GM20000 (cell line): ENCODE measurements around the gene ERVW-1.

Source experiments
- DNase-seq: peaks from one replicate; pipeline ENCODE4 v3.0.0; 2012; ENCODE audit warnings: low spot score
- TF ChIP-seq, protein P1 (sequence below): IDR thresholded peaks from 2 replicates; pipeline ENCODE4 v1.5.1; 2012; ENCODE audit warnings: mild to moderate bottlenecking, control low read depth; ENCODE audit errors: extremely low read depth, missing control alignments

ERVW-1 gene

DNA sequence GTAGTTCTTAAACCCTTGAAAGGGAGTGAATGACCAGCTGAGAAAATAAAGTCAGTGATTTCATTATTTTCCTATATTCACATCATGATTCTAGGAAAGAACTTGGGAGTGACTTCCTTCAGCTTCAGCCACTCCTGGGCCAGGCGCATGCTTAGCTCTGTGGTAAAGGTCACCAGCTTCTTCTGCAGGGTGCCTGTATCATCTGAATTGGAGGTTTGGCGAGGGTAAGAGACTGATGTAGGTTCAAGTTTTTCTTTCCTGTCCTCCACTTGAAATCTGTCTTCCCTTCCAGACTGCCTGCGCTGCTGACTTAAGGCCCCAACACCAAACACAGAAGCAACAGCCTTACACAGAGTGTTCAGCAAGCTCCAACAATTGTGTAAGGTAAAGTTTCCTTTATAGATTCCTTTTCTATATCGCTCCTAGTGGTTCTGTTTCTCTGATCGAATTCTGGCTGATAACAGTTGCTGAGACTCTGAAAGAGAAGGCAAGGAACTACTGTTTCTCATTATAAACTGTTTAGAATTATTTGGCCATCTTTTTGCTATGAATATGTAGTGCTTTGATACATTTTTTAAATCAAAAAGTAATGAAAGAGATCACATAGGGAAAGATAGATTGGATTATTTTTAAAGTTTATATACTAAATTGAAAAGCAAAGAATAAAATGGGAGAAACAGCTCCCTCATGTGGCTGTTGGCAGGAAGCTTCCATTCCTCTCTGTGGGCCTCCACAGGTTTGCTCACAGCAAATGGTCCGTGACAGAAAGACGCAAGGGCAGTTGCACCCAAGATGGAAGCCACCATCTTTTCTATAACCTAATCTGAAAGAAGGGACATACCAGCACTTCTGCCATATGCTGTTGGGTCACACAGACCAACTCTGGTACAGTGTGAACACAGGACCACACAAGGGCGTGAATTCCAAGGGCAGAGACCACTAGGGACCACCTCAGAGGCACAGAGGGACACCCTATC, 16.4 kb downstream of the ERVW-1 start:
- TF ChIP-seq, protein P1, sequence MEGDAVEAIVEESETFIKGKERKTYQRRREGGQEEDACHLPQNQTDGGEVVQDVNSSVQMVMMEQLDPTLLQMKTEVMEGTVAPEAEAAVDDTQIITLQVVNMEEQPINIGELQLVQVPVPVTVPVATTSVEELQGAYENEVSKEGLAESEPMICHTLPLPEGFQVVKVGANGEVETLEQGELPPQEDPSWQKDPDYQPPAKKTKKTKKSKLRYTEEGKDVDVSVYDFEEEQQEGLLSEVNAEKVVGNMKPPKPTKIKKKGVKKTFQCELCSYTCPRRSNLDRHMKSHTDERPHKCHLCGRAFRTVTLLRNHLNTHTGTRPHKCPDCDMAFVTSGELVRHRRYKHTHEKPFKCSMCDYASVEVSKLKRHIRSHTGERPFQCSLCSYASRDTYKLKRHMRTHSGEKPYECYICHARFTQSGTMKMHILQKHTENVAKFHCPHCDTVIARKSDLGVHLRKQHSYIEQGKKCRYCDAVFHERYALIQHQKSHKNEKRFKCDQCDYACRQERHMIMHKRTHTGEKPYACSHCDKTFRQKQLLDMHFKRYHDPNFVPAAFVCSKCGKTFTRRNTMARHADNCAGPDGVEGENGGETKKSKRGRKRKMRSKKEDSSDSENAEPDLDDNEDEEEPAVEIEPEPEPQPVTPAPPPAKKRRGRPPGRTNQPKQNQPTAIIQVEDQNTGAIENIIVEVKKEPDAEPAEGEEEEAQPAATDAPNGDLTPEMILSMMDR = peak; percentile 55
- DNase-seq = peak; percentile 54

DNA sequence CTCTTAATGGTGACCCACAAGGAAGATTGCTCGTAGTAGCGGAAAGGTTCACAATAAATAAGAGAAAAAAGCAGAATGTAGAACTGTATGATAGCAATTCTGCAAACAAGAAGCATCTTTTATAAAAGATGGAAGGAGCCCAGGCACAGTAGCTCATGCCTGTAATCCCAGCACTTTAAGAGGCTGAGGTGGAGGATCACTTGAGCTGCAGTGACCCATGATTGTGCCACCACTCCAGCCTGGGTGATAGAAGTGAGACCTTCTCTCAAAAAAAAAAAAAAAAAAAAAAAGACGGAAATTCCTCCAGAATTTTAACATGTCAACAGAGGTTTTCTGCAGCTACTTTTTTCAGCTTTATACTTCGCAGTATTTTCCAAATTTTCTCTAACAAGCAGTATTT, 17.2 kb downstream of the ERVW-1 start:
- DNase-seq = no peak
- TF ChIP-seq, protein P1 = no peak

DNA sequence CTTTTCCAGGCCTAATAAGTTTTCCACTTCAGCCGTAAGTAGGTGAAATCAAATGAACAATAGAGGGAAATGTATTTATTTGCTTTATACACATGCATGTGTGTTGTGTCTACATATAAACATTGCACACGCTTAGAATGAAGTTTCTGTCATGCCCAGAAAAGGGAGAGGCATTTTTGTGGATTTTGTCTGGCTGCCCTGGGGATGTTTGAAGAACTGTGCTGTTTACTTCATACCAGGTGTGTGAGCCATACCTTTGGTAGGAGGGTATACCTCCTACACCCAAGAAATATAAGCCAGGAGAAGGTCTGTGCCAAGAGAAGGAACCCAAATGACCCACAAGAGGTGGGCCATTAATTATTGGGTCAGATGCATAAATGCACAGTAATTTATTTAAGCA, 17.6 kb downstream of the ERVW-1 start:
- TF ChIP-seq, protein P1 = no peak
- DNase-seq = no peak

DNA sequence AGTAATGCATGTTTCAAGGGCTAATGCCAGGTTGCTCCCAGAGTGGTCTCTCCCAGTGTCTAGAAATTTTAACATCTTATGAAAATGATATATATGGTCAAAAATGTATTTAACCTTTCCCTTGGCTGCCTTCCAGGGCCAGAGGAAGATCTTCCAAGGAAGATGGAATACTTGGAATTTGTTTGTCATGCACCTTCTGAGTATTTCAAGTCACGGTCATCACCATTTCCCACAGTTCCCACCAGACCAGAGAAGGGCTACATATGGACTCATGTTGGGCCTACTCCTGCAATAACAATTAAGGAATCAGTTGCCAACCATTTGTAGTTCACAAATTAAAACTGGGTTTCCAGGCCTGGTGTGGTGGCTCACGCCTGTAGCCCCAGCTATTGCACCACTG, 21.5 kb downstream of the ERVW-1 start:
- no peak for DNase-seq
- TF ChIP-seq, protein P1 = no peak

DNA sequence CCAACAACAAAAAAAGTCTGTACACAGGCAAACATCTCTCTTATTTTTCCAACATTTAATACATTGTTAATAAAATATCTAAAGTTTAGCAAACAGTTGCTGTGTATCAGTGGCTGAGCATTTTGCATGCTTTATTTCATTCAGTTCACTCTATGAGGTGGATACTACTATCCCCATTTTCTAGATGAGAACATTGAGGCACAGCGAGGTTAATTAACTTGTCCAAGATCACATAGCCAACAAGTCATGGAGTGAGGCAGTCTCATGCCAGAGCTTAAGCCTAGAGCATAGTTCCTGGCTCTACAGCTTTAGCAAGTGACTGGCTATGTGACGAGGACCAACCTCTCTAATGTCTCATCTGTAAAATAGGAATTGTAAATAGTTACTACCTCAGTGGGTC, 26.1 kb downstream of the ERVW-1 start:
- no peak for DNase-seq
- TF ChIP-seq, protein P1 = no peak

GRCh38 chr7:92448205-92448747, 29.5 kb downstream of the ERVW-1 start:
- DNase-seq = peak; percentile 56
- TF ChIP-seq, protein P1 = no peak
